ENCODE data around the gene SREK1.

The SREK1 gene

DNA sequence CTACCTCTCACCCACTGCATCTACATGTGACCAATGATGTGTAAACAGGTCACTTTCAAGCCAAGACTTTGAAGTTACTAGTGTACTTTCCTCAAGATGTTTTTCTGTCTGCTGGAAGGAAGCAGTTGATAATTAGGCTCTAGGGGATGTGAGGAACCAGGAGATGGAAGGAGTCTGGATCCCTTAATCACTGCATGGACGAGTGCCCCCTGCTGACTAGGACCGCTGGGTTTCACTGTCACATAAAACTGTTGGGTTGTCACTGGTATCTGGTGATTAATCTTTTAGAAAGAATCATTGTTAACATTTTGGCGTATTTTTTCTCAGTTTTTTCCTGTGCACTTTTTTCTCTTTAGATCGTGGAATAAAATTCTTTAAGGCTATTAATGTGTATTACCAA lies 79.5 kb downstream of the SREK1 start:
- no peak for TF ChIP-seq ZNF274 (IDR thresholded peaks at IDR 0.05; ENCODE audit: low read depth, low read length)
- H3K4me3 ChIP-seq (ENCODE audit: low read length): no peak overlapping the region

DNA sequence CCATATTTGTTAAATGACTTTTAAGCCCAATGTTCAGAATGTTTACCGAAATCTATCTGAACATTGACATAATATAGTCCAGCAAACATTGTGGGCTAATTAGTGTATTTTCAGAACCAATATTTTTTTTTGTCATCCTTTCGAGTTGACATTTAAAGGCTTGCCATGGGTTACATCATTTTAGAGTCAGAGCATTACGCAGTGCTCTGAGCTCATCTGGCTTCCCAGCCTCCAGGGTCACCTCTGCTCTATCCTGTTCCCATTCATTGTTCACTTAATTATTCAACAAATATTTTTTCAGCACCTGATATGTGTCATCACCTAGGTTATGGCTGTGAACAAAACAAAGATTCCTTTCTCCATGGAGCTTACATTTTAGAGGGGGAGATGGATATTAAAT lies 80.2 kb downstream of the SREK1 start:
- TF ChIP-seq ZNF274 (IDR thresholded peaks at IDR 0.05; ENCODE audit: low read depth, low read length): no peak
- H3K4me3 ChIP-seq (ENCODE audit: low read length): no peak overlapping the region

DNA sequence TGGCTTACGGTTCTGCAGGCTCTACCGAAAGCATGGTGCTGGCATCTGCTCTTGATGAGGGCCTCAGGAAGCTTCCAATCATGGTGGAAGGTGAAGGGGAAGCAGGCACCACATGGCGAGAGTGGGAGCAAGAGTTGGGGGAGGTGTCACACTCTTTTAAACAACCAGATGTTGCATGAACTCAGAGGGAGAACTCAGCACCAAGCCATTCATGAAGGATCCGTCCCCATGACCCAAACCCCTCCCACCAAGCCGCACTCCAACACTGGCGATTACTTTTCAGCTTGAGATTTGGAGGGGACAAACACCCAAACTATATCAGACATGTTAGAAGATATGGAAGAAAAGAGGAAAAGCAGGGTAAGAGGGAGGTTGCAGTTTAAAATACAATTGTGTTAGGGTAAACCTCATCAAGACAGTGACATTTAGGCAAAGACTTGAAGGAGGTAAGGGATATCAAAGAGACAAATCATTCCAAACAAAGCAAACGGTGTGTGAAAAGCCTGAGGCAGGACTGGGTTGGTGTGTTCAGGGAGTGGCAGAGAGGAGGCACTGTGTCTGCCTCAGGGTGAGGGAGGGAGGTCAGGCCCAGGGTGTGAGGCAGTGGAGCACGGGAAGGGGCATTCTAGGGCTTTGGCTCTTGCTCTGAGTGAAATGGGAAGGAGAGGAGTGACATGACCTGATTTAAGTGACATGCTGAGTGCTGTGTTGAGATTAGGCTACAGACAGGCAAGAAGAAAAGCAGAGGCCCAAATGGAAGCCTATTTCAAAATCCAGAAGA lies 80.9 kb downstream of the SREK1 start:
- no peak for TF ChIP-seq ZNF274 (IDR thresholded peaks at IDR 0.05; ENCODE audit: low read depth, low read length)
- no peak overlapping the region for H3K4me3 ChIP-seq (ENCODE audit: low read length)

GRCh38 chr5:66230551-66230950 lies 86.5 kb downstream of the SREK1 start:
- no peak overlapping the region for H3K4me3 ChIP-seq (ENCODE audit: low read length)
- TF ChIP-seq ZNF274 (IDR thresholded peaks at IDR 0.05; ENCODE audit: low read depth, low read length): no peak

DNA sequence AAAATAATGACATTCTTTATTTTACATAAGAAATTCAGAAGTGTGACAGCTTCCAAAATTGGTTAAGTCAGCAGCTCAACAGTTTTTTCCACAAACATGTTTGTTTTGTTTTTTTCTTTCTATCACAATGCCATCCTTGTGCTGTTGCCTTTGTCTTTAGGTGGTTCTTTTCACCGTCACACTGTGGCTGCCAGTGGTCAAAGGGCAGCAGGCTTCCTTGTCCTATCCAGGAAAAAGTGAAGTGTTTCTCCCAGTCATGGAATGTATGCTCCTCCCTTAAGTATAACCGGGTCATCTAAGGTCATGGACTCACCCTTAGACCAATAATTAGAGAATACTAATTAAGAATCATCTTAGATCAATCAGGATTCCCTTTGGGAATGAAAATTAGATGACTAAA lies 87.4 kb downstream of the SREK1 start:
- H3K4me3 ChIP-seq (ENCODE audit: low read length): no peak overlapping the region
- TF ChIP-seq ZNF274 (IDR thresholded peaks at IDR 0.05; ENCODE audit: low read depth, low read length): no peak

GRCh38 chr5:66232275-66232674 lies 88.2 kb downstream of the SREK1 start:
- TF ChIP-seq ZNF274 (IDR thresholded peaks at IDR 0.05; ENCODE audit: low read depth, low read length): no peak
- no peak overlapping the region for H3K4me3 ChIP-seq (ENCODE audit: low read length)

DNA sequence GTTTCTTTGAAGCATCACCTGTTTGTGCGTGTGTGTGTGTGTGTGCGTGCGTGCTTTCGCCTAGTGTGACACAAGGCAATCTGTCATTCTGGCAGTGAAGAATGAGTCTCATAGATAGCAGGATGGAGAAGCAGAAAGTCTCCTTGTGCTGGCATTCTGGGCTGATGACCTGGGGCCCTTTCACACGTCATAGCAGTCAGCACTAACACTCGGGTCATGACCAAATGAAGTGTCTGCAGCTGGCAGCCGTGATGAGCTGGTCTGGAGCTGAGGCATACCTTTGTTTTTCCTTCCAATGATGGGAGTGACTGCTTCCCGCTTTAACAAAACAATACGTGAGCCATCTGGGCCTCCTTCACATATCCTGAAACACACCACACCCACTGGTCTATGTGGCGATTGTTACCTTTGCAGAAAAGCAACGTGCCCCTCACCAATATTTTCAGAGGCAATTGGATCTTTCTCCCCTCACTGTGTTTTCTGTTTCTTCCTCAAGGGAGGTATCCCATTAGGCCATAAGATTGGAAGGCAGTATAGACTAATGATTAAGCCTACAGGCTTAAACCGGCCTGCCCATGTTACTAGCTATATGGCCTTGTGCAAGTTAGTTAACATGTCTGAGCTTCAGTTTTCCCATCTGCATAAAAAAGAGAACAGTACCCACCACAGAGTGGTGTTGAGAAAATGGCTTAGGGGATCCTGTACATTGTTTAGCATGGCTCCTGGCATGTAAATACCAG lies 88.8 kb downstream of the SREK1 start:
- H3K4me3 ChIP-seq (ENCODE audit: low read length): no peak overlapping the region
- TF ChIP-seq ZNF274 (IDR thresholded peaks at IDR 0.05; ENCODE audit: low read depth, low read length): no peak
